IMR-90 (cell line): Measurements from ENCODE around the gene GNAT2. TPM values are rescaled to one million over a fixed set of nuclear protein-coding genes. Genes with fewer than 3 reads are reported as not detected.

Experiments used
- ATAC-seq: fragments of 200-7000 bp; cut with Tn5 transposase; 2 replicates; pipeline ENCODE4 v1.9.1; 2020; ENCODE audit warnings: low read depth, mild to moderate bottlenecking, moderate library complexity
- BruUV-seq: library from RNA; stranded (reverse); fragments of 400-500 nt; replicated peaks from 2 replicates; lab custom pipeline; 2021; lab: Mats Ljungman, UMichigan
- CTCF ChIA-PET: fragments of 300-600 bp; formaldehyde crosslinking; extraction: SDS; loops from one replicate; lab custom pipeline; 2021; ENCODE audit warnings: antibody characterized with exemption; lab: Yijun Ruan, JAX
- POLR2A ChIA-PET: fragments of 300-600 bp; sonication (Branson Sonifier 250); formaldehyde crosslinking; loops from one replicate; lab custom pipeline; 2022; ENCODE audit warnings: antibody characterized with exemption; ENCODE audit not compliant: unreplicated experiment; lab: Charles Lee
- DNase-seq: peaks from one replicate; pipeline ENCODE4 v3.0.0; 2013
- H2AFZ ChIP-seq: replicated peaks from 2 replicates; pipeline ENCODE3; 2013; ENCODE audit warnings: low read length, mild to moderate bottlenecking; ENCODE audit not compliant: poor library complexity
- H2AK5ac ChIP-seq: 2 replicates; pipeline ENCODE4 v1.6.1; 2013; ENCODE audit warnings: low read depth, low read length, inconsistent platforms
- H2AK9ac ChIP-seq: replicated peaks from 2 replicates; pipeline ENCODE3; 2013; ENCODE audit warnings: mild to moderate bottlenecking, low read depth, low read length, moderate library complexity; ENCODE audit not compliant: poor library complexity
- H2BK120ac ChIP-seq: 2 replicates; pipeline ENCODE4 v1.6.1; 2013; ENCODE audit warnings: low read depth, low read length, inconsistent platforms
- H2BK15ac ChIP-seq: 3 replicates; pipeline ENCODE4 v1.6.1; 2013; ENCODE audit warnings: low read depth, low read length, inconsistent platforms
- H2BK20ac ChIP-seq: 2 replicates; pipeline ENCODE4 v1.6.1; 2013; ENCODE audit warnings: low read depth, mild to moderate bottlenecking, inconsistent platforms, low read length, moderate library complexity
- H2BK5ac ChIP-seq: 2 replicates; pipeline ENCODE4 v1.6.1; 2013; ENCODE audit warnings: mild to moderate bottlenecking, low read depth, low read length, inconsistent platforms; ENCODE audit not compliant: poor library complexity, severe bottlenecking
- H3K14ac ChIP-seq: replicated peaks from 2 replicates; pipeline ENCODE4 v1.6.1; 2013; ENCODE audit warnings: low read depth, low read length, inconsistent platforms
- H3K18ac ChIP-seq: 2 replicates; pipeline ENCODE4 v1.6.1; 2013; ENCODE audit warnings: low read depth, low read length, control low read depth
- H3K23ac ChIP-seq: 2 replicates; pipeline ENCODE4 v1.6.1; 2013; ENCODE audit warnings: low read depth, low read length, inconsistent platforms
- H3K27ac ChIP-seq: 2 replicates; pipeline ENCODE4 v1.5.1; 2013; ENCODE audit warnings: mild to moderate bottlenecking, control low read depth, low read length; ENCODE audit not compliant: insufficient read depth
- H3K27me3 ChIP-seq: 2 replicates; pipeline ENCODE4 v1.6.1; 2013; ENCODE audit warnings: low read length; ENCODE audit not compliant: control insufficient read depth, insufficient read depth
- H3K36me3 ChIP-seq: 2 replicates; pipeline ENCODE4 v1.6.1; 2013; ENCODE audit warnings: low read length, mixed read lengths; ENCODE audit not compliant: control insufficient read depth, insufficient read depth
- H3K4ac ChIP-seq: 2 replicates; pipeline ENCODE4 v1.6.1; 2013; ENCODE audit warnings: low read depth, low read length, inconsistent platforms
- H3K4me1 ChIP-seq: 2 replicates; pipeline ENCODE4 v1.6.1; 2013; ENCODE audit warnings: low read length, mixed read lengths; ENCODE audit not compliant: control insufficient read depth, insufficient read depth
- H3K4me2 ChIP-seq: 2 replicates; pipeline ENCODE4 v1.6.1; 2013; ENCODE audit warnings: low read depth, mild to moderate bottlenecking, control low read depth, low read length, moderate library complexity
- H3K4me3 ChIP-seq: 2 replicates; pipeline ENCODE4 v1.5.1; 2013; ENCODE audit warnings: low read depth, mild to moderate bottlenecking, control low read depth, low read length, moderate library complexity; ENCODE audit not compliant: insufficient read depth
- H3K56ac ChIP-seq: 2 replicates; pipeline ENCODE4 v1.6.1; 2013; ENCODE audit warnings: low read length, inconsistent platforms; ENCODE audit not compliant: insufficient read depth; ENCODE audit errors: extremely low read depth
- H3K79me1 ChIP-seq, 2 experiments: 2 replicates each; pipeline ENCODE4 v1.6.1; 2013; ENCODE audit warnings: low read length in 2 of 2, inconsistent platforms in 1 of 2, low read depth in 1 of 2
- H3K9ac ChIP-seq: 2 replicates; pipeline ENCODE4 v1.6.1; 2013; ENCODE audit warnings: low read depth, low read length, control low read depth
- H3K9me1 ChIP-seq: 2 replicates; pipeline ENCODE4 v1.6.1; 2013; ENCODE audit warnings: low read length, inconsistent platforms; ENCODE audit not compliant: insufficient read depth
- H3K9me3 ChIP-seq: 2 replicates; pipeline ENCODE4 v1.6.1; 2013; ENCODE audit warnings: low read length; ENCODE audit not compliant: control insufficient read depth, insufficient read depth
- H4K20me1 ChIP-seq: 2 replicates; pipeline ENCODE4 v1.6.1; 2013; ENCODE audit warnings: low read length, inconsistent platforms; ENCODE audit not compliant: insufficient read depth
- H4K5ac ChIP-seq: 2 replicates; pipeline ENCODE4 v1.6.1; 2013; ENCODE audit warnings: mild to moderate bottlenecking, low read depth, low read length, control low read depth
- H4K8ac ChIP-seq, 2 experiments: 2 replicates each; pipeline ENCODE4 v1.6.1; 2013; ENCODE audit warnings: low read depth in 2 of 2, low read length in 2 of 2, control low read depth in 1 of 2, inconsistent platforms in 1 of 2
- H4K91ac ChIP-seq: 2 replicates; pipeline ENCODE4 v1.6.1; 2013; ENCODE audit warnings: low read depth, low read length, inconsistent platforms; ENCODE audit not compliant: insufficient read depth
- CEBPB ChIP-seq: IDR thresholded peaks from 2 replicates; pipeline ENCODE4 v1.6.1; 2012; ENCODE audit warnings: low read depth, low read length, improper control_type of control experiment
- RAD21 ChIP-seq: IDR thresholded peaks from 2 replicates; pipeline ENCODE4 v1.6.1; 2012; ENCODE audit warnings: low read length, improper control_type of control experiment
- SMC3 ChIP-seq: fragments of 150-350 bp; IDR thresholded peaks from 2 replicates; pipeline ENCODE4 v1.6.1; 2016; ENCODE audit warnings: low read depth, mild to moderate bottlenecking, antibody characterized with exemption, low read length, moderate library complexity
- WGBS, 2 experiments: methylation state at CpG; one replicate each; pipeline versions ENCODE4 v1.1.5 to v1.1.7; 2013; ENCODE audit warnings: missing lambda C conversion rate in 2 of 2; ENCODE audit not compliant: insufficient read length in 1 of 2; ENCODE audit errors: extremely low coverage in 2 of 2; 5-methylcytosine and 5-hydroxymethylcytosine counted together
- dilution Hi-C: fragments of 300-500 bp; cut with HindIII; formaldehyde crosslinking; loops from one replicate; pipeline ENCODE4 v1.14.3; 2018; ENCODE audit warnings: low sequenced_read_pairs; ENCODE audit not compliant: unreplicated experiment
- in situ Hi-C: fragments of 300-500 bp; cut with MboI; formaldehyde crosslinking; loops from 3 replicates; pipeline ENCODE4 v1.14.3; 2019; ENCODE audit warnings: low sequenced_read_pairs, inconsistent platforms, mixed read lengths
- intact Hi-C: fragments of 100-400 bp; cut with micrococcal nuclease; formaldehyde crosslinking; loops from 2 replicates; pipeline ENCODE4 v1.10.0; 2022
- polyA plus RNA-seq, 3 experiments: library from polyadenylated mRNA; depleted of rRNA; stranded (reverse); fragments of >200 nt; gene quantifications; 2 replicates each; pipeline ENCODE4 v1.2.3, GENCODE V29; 2012; ENCODE audit warnings: low replicate concordance in 1 of 3
- total RNA-seq: library from RNA; depleted of rRNA; stranded (reverse); fragments of >200 nt; gene quantifications from 2 replicates; pipeline ENCODE4 v1.2.3, GENCODE V29; 2012

Gene GNAT2
- total and polyA plus RNA-seq, 2 of the 4 experiments (the other 2 are of a cell fraction), result 0.17 to 0.36 TPM

DNA sequence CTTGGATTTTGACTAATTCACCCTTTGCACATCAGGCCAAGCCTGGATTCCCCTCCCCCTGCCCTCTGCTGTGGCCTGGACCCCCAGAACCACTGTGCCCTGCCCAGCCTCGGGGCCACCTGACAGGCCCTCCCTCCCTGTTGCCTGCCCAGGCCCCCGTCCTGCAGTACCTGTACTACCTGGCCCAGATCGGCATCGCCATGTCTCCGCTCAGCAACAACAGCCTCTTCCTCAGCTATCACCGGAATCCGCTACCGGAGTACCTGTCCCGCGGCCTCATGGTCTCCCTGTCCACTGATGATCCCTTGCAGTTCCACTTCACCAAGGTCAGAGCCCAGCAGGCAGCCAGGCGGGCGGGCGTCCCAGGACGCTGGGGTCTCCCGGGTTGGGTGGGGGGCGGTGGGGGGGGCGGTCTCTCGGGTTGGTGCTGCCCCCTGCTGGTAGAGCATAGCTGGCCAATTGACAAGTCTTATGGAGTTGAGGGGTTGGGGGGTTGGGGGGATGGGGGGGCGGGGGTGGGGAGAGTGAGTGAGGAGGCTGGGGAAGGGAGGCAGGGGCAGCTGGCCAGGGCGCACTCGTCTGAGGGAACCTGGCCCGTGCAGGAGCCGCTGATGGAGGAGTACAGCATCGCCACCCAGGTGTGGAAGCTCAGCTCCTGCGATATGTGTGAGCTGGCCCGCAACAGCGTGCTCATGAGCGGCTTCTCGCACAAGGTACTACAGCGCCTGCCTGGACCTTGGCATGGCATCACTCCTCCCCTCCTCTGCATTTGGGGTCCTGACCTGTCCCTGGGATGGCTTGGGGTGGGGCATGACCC is 10.9 kb upstream of the GNAT2 start:
- H2AK5ac ChIP-seq, result peak overlapping the region; percentile 63
- no peak overlapping the region for H2BK120ac ChIP-seq
- peak overlapping the region; percentile 48 for H2AFZ ChIP-seq
- no peaks in the 10 kb centered on the region for H3K9me1 ChIP-seq
- POLR2A ChIA-PET, result interaction anchor here (0.6 kb wide), 1 partner anchor 81 kb away, joined by 3 read pairs; no protein-coding TSS in a partner anchor
- H3K4ac ChIP-seq, result no peak overlapping the region
- H3K79me1 ChIP-seq, result peaks cover 26 to 48% of the 10 kb centered on the region in 2 experiments
- CTCF ChIA-PET, result interaction anchor here (1.0 to 1.2 kb wide), 2 partner anchors 10 to 84 kb away, joined by 4 to 6 read pairs; partner anchors contain the start of genes AMPD2 and GNAT2
- BruUV-seq, result no TSS peak
- peaks cover 22% of the 10 kb centered on the region for H4K20me1 ChIP-seq
- H3K27me3 ChIP-seq, result no peaks in the 10 kb centered on the region
- no peak overlapping the region for H2BK5ac ChIP-seq
- no peak overlapping the region for H3K14ac ChIP-seq
- H4K5ac ChIP-seq, result no peak overlapping the region
- H3K18ac ChIP-seq, result no peak overlapping the region
- peak overlapping the region; percentile 42 for H2AK9ac ChIP-seq
- H4K8ac ChIP-seq, result 0 out of 4 replicates have a peak overlapping the region, but pooled peaks of 1 of the 2 experiments have one; percentile 25
- no peak overlapping the region for H2BK20ac ChIP-seq
- no peak overlapping the region for H3K4me3 ChIP-seq
- H3K27ac ChIP-seq, result no peak overlapping the region
- H4K91ac ChIP-seq, result no peak overlapping the region
- no peak overlapping the region for H3K9ac ChIP-seq
- peaks cover 1% of the 10 kb centered on the region; the same call in 1 of the 2 replicates for H3K4me1 ChIP-seq
- no peak overlapping the region for H3K56ac ChIP-seq
- intact Hi-C loops, result no loop called here
- H3K4me2 ChIP-seq, result no peak overlapping the region
- H3K36me3 ChIP-seq, result peaks cover 68% of the 10 kb centered on the region
- WGBS, 2 experiments, result 88% methylated on average over 5 of the region's 30 CpGs; no CpG with 5 or more reads in 1 of the 2 experiments
- H3K23ac ChIP-seq, result no peak overlapping the region
- TF ChIP-seq CEBPB, result no peak
- TF ChIP-seq SMC3, result no peak
- TF ChIP-seq RAD21, result 0 out of 2 replicates have a peak, but pooled peaks have one; percentile 23
- no peak for ATAC-seq
- no peak for DNase-seq
- no peaks in the 10 kb centered on the region for H3K9me3 ChIP-seq
- in situ Hi-C loops, result no loop called here
- dilution Hi-C loops, result no loop called here
- no peak overlapping the region for H2BK15ac ChIP-seq
